AG09309 (cell line): ENCODE data around the gene CNOT6.

Experiments
- DNase-seq: peaks from one replicate; pipeline ENCODE4 v3.0.0-alpha.2; 2010; ENCODE audit warnings: low read depth
- H3K4me3 ChIP-seq: 2 replicates; pipeline ENCODE4 v1.5.1; 2011; ENCODE audit warnings: mild to moderate bottlenecking, low read depth, low read length, moderate library complexity; ENCODE audit not compliant: control insufficient read depth
- CTCF ChIP-seq: IDR thresholded peaks from 2 replicates; pipeline ENCODE4 v1.5.1; 2011; ENCODE audit warnings: mild to moderate bottlenecking, low read depth, low read length, inconsistent platforms; ENCODE audit not compliant: insufficient read depth, control insufficient read depth; ENCODE audit errors: missing control alignments

The CNOT6 gene

GRCh38 chr5:180621311-180621710 is 127.1 kb downstream of the CNOT6 start:
- TF ChIP-seq CTCF: no peak
- DNase-seq: no peak
- H3K4me3 ChIP-seq: no peak overlapping the region

DNA sequence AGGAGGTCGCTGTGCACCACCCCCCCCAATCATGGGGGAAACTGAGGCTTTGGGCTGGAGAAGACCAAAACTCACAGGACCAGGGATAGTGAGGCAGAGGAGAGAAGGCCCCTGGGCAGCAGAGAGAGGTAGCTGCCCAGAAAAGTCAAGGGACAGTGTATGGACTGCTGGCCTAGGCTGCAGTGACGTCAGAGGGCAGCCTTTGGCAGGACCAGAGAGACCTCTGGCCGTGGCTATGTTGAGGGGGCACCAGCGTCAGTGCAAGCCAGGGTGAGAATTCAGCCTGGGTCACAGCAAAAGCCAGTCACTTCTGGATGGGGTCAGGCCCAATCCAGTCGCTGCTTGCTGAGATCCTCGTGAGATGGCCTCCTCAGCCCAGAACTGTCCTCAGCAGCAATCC is 128.7 kb downstream of the CNOT6 start:
- no peak for DNase-seq
- TF ChIP-seq CTCF: no peak
- H3K4me3 ChIP-seq: no peak overlapping the region

DNA sequence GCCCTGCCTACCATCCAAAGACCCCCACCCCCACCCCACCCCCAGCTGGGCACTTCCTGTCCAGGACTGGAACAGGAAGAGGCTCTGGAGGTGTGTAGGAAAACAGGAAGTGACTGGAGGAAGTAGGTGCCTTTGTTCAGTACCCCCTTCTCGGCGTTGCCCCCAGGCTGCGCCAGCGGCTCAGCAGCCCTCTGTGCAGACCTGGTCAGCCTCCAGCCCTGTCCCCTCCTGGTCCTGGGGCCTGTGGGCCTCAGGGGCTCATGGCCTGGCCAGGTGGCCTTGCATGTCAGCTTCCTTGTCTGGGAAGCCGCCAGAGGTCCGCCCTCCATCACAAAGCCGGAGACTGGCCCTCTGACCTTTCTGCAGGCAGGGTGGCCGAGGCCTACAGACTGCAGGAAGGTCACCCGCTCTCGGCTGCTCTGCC is 129.2 kb downstream of the CNOT6 start:
- no peak for DNase-seq
- no peak overlapping the region for H3K4me3 ChIP-seq
- TF ChIP-seq CTCF: no peak

- no peak for TF ChIP-seq CTCF
- H3K4me3 ChIP-seq: no peak overlapping the region
- no peak for DNase-seq
Observed at GRCh38 chr5:180623844-180624243, 129.7 kb downstream of the CNOT6 start.

DNA sequence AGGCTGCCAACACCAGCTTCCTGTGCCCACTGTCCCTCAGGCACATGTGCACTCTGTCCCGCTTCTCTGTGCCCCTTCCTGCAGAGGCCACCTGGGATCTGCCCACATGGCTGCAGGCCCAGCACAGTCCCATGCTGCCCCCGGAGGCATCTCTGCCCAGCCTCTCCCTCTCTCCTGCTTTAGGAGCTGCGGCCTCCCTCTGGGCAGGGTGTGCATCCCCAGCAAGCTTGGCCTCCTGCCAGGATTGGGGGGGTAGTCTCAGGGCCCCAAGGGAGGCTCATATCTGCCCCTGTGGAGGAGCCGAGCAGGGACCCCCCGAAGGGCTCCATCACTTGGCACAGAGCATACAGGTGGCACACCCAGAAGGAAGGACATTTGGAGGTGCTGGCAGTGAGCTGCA is 130.4 kb downstream of the CNOT6 start:
- DNase-seq: no peak
- TF ChIP-seq CTCF: no peak
- H3K4me3 ChIP-seq: no peak overlapping the region

- no peak overlapping the region for H3K4me3 ChIP-seq
- DNase-seq: no peak
- TF ChIP-seq CTCF: no peak
Observed at GRCh38 chr5:180625125-180625790, 131.1 kb downstream of the CNOT6 start.
